Small intestine (tissue), 7 donors: ENCODE results near the gene BOD1. TPM values are rescaled to one million over a fixed set of nuclear protein-coding genes. Genes with fewer than 3 reads are reported as not detected.
A peak's percentile ranks its signal among the peaks of the same experiment; 100 is the strongest.

Experiments
- DNase-seq, 2 donors: peaks; one replicate each; pipeline versions ENCODE4 v3.0.0 to v3.0.0-alpha.2; 2013
- FAIRE-seq: peaks from 2 replicates; lab custom pipeline; 2012; peaks lifted over from hg19 to GRCh38; lab: Jason Lieb, UNC
- H3K27ac ChIP-seq, 3 donors: one replicate each; pipeline ENCODE4 v1.5.1; 2013; ENCODE audit warnings: low read length in 2 of 3, mild to moderate bottlenecking in 2 of 3, control low read depth in 1 of 3, inconsistent platforms in 1 of 3, low read depth in 1 of 3, moderate library complexity in 1 of 3
- H3K27me3 ChIP-seq, 3 donors: one replicate each; pipeline ENCODE4 v1.6.1; 2013; ENCODE audit warnings: low read length in 3 of 3, inconsistent platforms in 1 of 3; ENCODE audit not compliant: control insufficient read depth in 3 of 3, insufficient read depth in 3 of 3
- H3K36me3 ChIP-seq, 3 donors: one replicate each; pipeline ENCODE4 v1.6.1; 2013; ENCODE audit warnings: low read length in 3 of 3, inconsistent platforms in 1 of 3, low read depth in 1 of 3, mild to moderate bottlenecking in 1 of 3, moderate library complexity in 1 of 3; ENCODE audit not compliant: control insufficient read depth in 3 of 3, insufficient read depth in 2 of 3
- H3K4me1 ChIP-seq, 3 donors: one replicate each; pipeline ENCODE4 v1.6.1; 2013; ENCODE audit warnings: low read length in 2 of 3, inconsistent platforms in 1 of 3, low read depth in 1 of 3, mild to moderate bottlenecking in 1 of 3, moderate library complexity in 1 of 3; ENCODE audit not compliant: control insufficient read depth in 3 of 3, insufficient read depth in 2 of 3
- H3K4me3 ChIP-seq, 3 donors: one replicate each; pipeline ENCODE4 v1.5.1; 2013; ENCODE audit warnings: low read length in 3 of 3, control low read depth in 1 of 3, inconsistent platforms in 1 of 3, low read depth in 1 of 3, mild to moderate bottlenecking in 1 of 3, moderate library complexity in 1 of 3
- H3K9me3 ChIP-seq, 2 donors: one replicate each; pipeline ENCODE4 v1.6.1; 2013; ENCODE audit warnings: low read depth in 1 of 2, low read length in 1 of 2; ENCODE audit not compliant: control insufficient read depth in 2 of 2, insufficient read depth in 1 of 2
- WGBS, 3 donors: extraction: QIAGEN DNeasy Blood & Tissue Kit; methylation state at CpG; one replicate each; pipeline ENCODE4 v1.1.7; 2013; 5-methylcytosine and 5-hydroxymethylcytosine counted together
- polyA plus RNA-seq, 4 donors: library from polyadenylated mRNA; stranded (reverse) in 3 of 4; unstranded in 1 of 4; fragments of 200-250 nt in 3 of 4; fragments of 120-200 nt in 1 of 4; gene quantifications; one replicate each; pipeline versions ENCODE4 v1.2.1 to v1.2.3, GENCODE V29; 2013
- donor health status: healthy with polysubstance abuse.
- donor health status: control.
- donor health status: control.
- donor health status: Bipolar disorder and iron deficiency.
- donor health status: healthy.

BOD1 gene
- polyA plus RNA-seq, 4 donors: 22.4 to 76.7 (median 36.6) TPM

DNA sequence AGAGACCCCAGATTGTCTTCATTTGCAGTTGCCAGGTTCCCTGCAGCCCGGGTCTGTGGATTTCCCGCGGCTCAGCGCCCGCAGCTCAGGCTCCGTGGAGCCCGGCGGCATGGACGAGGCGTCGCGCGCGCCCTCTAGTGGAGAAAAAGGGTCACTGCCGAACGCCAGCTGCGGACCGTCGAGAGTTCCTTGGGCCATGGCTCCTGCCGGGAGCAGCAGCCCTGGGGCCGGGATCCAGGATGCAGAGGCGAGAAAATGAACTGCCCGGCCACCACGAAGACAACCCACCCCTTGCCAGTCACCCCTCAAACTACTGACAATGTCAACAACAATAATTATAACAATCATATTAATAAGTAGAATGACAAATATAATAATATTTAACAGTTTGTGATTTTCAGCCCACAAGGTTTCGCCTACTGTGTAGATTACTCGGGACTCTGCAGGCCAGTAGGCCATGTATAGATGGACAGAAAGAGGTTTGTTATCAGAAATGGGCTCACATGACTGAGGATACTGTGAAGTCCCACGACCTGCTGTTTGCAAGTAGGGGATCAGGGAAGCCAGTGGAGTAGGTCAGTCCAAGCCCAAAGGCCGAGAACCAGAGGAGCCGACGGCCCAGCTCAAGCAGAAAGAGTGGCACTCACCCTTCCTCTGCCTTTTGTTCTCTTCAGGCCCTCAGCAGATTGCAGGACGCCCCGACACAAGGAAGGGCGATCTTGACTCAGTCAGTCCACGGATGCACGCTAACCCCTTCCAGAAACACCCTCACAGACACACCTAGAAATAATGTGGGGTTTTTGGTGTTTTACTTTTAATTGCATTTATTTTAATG is 43.1 kb downstream of the BOD1 start:
- H3K36me3 ChIP-seq: no peaks in the 10 kb centered on the region
- peak; percentile 52 to 78 for DNase-seq
- H3K9me3 ChIP-seq: peaks cover 0 to 5% of the 10 kb centered on the region in 2 donors
- no peak overlapping the region for H3K27ac ChIP-seq
- WGBS, 3 donors: 27 to 28% (median 28%) methylated on average over 35 of the region's 35 CpGs
- FAIRE-seq: no peak
- no peak overlapping the region for H3K4me3 ChIP-seq
- H3K4me1 ChIP-seq: peaks cover 0 to 3% (median 0%) of the 10 kb centered on the region in 3 donors
- peaks cover 0 to 7% (median 0%) of the 10 kb centered on the region in 3 donors for H3K27me3 ChIP-seq

DNA sequence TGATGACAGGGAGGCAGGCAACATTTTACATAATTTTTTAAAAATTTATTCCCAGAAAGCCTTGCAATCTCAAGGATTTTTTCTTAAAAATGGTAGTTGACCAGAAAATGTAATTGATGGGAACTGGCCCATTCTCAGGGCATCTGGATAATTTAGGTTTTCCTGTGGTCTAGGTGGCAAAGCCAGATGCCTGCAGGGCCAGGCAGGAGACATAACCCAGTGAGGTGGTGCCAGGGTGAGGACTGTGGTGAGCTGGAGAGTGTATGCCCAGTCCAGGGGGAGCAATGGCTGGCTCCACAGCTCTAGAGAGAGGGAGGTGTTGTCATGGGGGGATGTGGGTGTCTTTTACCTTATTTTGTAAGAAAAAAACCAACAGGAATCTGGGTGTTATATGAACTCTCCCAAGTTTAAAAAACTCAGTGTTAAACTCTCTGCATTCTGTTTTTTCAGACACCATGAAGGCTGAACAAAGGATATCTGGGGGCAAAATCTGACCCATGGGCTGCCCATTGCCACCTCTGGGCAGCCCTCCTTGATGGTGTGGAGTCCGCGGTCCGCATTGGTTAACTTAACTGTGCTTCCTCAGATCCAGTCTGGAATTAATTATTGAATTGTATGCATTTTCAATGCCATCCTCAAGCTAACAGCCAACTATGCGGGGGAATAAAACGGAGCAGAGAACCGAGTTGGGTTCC is 43.9 kb downstream of the BOD1 start:
- no peak overlapping the region for H3K4me3 ChIP-seq
- H3K27me3 ChIP-seq: peaks cover 0 to 7% (median 0%) of the 10 kb centered on the region in 3 donors
- no peak overlapping the region for H3K27ac ChIP-seq
- peaks cover 0 to 5% of the 10 kb centered on the region in 2 donors for H3K9me3 ChIP-seq
- WGBS, 3 donors: 32 to 35% (median 33%) methylated on average over 6 of the region's 6 CpGs
- peaks cover 0 to 3% (median 0%) of the 10 kb centered on the region in 3 donors for H3K4me1 ChIP-seq
- H3K36me3 ChIP-seq: no peaks in the 10 kb centered on the region
- FAIRE-seq (no peak), DNase-seq (no peak)

GRCh38 chr5:173570321-173571090 is 45.9 kb downstream of the BOD1 start:
- 66 to 81% (median 78%) methylated on average over 22 of the region's 22 CpGs for WGBS, 3 donors
- no peak for FAIRE-seq

DNA sequence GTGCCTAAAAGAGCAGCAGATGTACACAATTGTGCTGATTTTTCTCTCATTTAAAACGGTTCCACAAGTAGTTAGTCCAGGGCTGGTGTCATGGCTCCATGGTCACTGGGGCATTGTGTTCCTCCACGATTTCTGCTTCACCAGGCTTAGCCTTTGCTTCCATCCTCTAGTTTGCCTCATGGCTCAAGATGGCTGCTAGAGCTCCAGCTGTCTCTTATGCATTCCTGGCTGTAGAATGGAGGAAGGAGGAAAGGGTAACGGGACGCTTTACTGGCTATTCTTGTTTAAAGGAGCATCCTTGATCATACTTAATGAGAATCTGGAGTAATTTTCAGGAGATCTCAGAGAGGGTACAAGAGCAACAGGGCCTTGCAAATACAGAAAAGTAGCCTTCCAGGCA is 47.7 kb downstream of the BOD1 start:
- H3K36me3 ChIP-seq: no peaks in the 10 kb centered on the region
- FAIRE-seq: no peak
- H3K4me3 ChIP-seq: no peak overlapping the region
- H3K4me1 ChIP-seq: peaks cover 0 to 3% (median 0%) of the 10 kb centered on the region in 3 donors
- no peak overlapping the region for H3K27ac ChIP-seq
- DNase-seq: no peak
- peaks cover 0 to 5% of the 10 kb centered on the region in 2 donors for H3K9me3 ChIP-seq
- 77 to 87% (median 86%) methylated on average over 4 of the region's 4 CpGs for WGBS, 3 donors
- peaks cover 0 to 7% (median 0%) of the 10 kb centered on the region in 3 donors for H3K27me3 ChIP-seq

More at GRCh38 chr5:173570321-173571090, 45.9 kb downstream of the BOD1 start:
- peaks cover 0 to 7% (median 0%) of the 10 kb centered on the region in 3 donors for H3K27me3 ChIP-seq
- no peaks in the 10 kb centered on the region for H3K36me3 ChIP-seq
- no peak for DNase-seq
- H3K4me1 ChIP-seq: peaks cover 0 to 3% (median 0%) of the 10 kb centered on the region in 3 donors
- H3K4me3 ChIP-seq: no peak overlapping the region
- peaks cover 0 to 5% of the 10 kb centered on the region in 2 donors for H3K9me3 ChIP-seq
- no peak overlapping the region for H3K27ac ChIP-seq

GRCh38 chr5:173568128-173568527 is 48.3 kb downstream of the BOD1 start:
- DNase-seq: no peak
- Histone ChIP-seq H3K27me3 (peaks cover 0 to 7% (median 0%) of the 10 kb centered on the region in 3 donors), H3K4me3 (no peak overlapping the region), H3K27ac (no peak overlapping the region), H3K4me1 (peaks cover 0 to 3% (median 0%) of the 10 kb centered on the region in 3 donors), H3K9me3 (peaks cover 0 to 5% of the 10 kb centered on the region in 2 donors), H3K36me3 (no peaks in the 10 kb centered on the region)
- FAIRE-seq: no peak
- WGBS, 3 donors: 77 to 93% (median 82%) methylated on average over 1 of the region's 1 CpG

DNA sequence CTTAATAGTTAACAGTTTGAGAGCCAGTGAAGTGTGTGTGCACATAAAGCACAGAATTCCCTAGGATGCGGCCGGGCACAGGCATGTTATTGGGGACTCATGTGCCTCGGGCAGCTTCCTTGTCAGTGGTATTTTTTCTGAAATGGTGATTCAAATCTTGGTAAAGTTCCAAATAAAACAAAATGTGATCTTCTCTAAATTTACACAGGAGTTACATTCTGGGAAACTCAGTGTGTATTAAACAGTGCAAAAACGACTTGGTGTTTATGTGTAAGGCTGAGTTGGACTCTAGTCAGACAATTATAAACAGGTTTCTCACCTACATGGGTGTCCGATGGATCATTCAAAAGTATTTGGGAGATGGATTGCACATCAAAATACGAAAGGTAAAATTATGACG is 48.9 kb downstream of the BOD1 start:
- no peak for DNase-seq

GRCh38 chr5:173565491-173566072 is 50.9 kb downstream of the BOD1 start:
- Histone ChIP-seq H3K27ac (no peak overlapping the region), H3K4me1 (no peaks in the 10 kb centered on the region), H3K36me3 (no peaks in the 10 kb centered on the region), H3K4me3 (no peak overlapping the region), H3K9me3 (peaks cover 0 to 11% of the 10 kb centered on the region in 2 donors), H3K27me3 (no peaks in the 10 kb centered on the region)
- WGBS, 3 donors: 72 to 77% (median 73%) methylated on average over 3 of the region's 3 CpGs
- DNase-seq (no peak), FAIRE-seq (no peak)

More for the DNA sequence above, 48.9 kb downstream of the BOD1 start:
- H3K4me3 ChIP-seq: no peak overlapping the region
- no peaks in the 10 kb centered on the region for H3K36me3 ChIP-seq
- H3K27me3 ChIP-seq: peaks cover 0 to 2% (median 0%) of the 10 kb centered on the region in 3 donors
- FAIRE-seq: no peak
- H3K4me1 ChIP-seq: no peaks in the 10 kb centered on the region
- WGBS, 3 donors: 66 to 69% (median 66%) methylated on average over 7 of the region's 7 CpGs
- no peak overlapping the region for H3K27ac ChIP-seq
- peaks cover 0 to 5% of the 10 kb centered on the region in 2 donors for H3K9me3 ChIP-seq
